DOHH2 (cell line): Measurements from ENCODE around the gene RASGEF1B.

ENCODE experiments used
- H3F3A ChIP-seq: fragments of 200-600 bp; sonication (generic), shearing (Covaris generic); 2 replicates; pipeline ENCODE4 v1.6.0; 2016; ENCODE audit warnings: antibody characterized with exemption, mild to moderate bottlenecking; ENCODE audit not compliant: control insufficient read depth, insufficient read depth
- H3K27ac ChIP-seq: fragments of 200-600 bp; sonication (generic); 2 replicates; pipeline ENCODE4 v1.5.1; 2014; ENCODE audit warnings: low read depth, mild to moderate bottlenecking, low read length, moderate library complexity
- H3K27me3 ChIP-seq: fragments of 200-600 bp; sonication (generic); 2 replicates; pipeline ENCODE4 v1.6.1; 2014; ENCODE audit warnings: mild to moderate bottlenecking, low read length, mixed read lengths; ENCODE audit not compliant: control insufficient read depth
- H3K36me3 ChIP-seq: fragments of 200-600 bp; sonication (generic); 2 replicates; pipeline ENCODE4 v1.6.1; 2014; ENCODE audit warnings: mild to moderate bottlenecking, low read length, moderate library complexity, mixed read lengths; ENCODE audit not compliant: control insufficient read depth
- H3K4me1 ChIP-seq: fragments of 200-600 bp; sonication (generic); 2 replicates; pipeline ENCODE4 v1.6.1; 2014; ENCODE audit warnings: mild to moderate bottlenecking, low read length, mixed read lengths; ENCODE audit not compliant: control insufficient read depth
- H3K4me2 ChIP-seq: fragments of 200-600 bp; sonication (generic); 2 replicates; pipeline ENCODE4 v1.6.0; 2014; ENCODE audit warnings: mild to moderate bottlenecking, low read length, moderate library complexity
- H3K4me3 ChIP-seq: fragments of 200-600 bp; sonication (generic); 2 replicates; pipeline ENCODE4 v1.5.1; 2014; ENCODE audit warnings: mild to moderate bottlenecking, low read length, mixed read lengths
- H3K79me2 ChIP-seq: fragments of 200-600 bp; sonication (generic); 2 replicates; pipeline ENCODE4 v1.6.1; 2014; ENCODE audit warnings: mild to moderate bottlenecking, low read length, mixed read lengths; ENCODE audit not compliant: control insufficient read depth
- H3K9me2 ChIP-seq: fragments of 200-600 bp; sonication (generic); replicated peaks from 2 replicates; pipeline ENCODE4 v1.6.1; 2014; ENCODE audit warnings: mild to moderate bottlenecking, low read length, mixed read lengths; ENCODE audit not compliant: control insufficient read depth
- H3K9me3 ChIP-seq: fragments of 200-600 bp; sonication (generic); 2 replicates; pipeline ENCODE4 v1.6.1; 2014; ENCODE audit warnings: antibody characterized with exemption, low read length, mixed read lengths; ENCODE audit not compliant: control insufficient read depth, insufficient read depth
- H4K20me1 ChIP-seq: fragments of 200-600 bp; sonication (generic); 2 replicates; pipeline ENCODE4 v1.6.0; 2014; ENCODE audit warnings: low read depth, mild to moderate bottlenecking, antibody characterized with exemption, low read length, moderate library complexity; ENCODE audit not compliant: control insufficient read depth, insufficient read depth
- CTCF ChIP-seq: fragments of 200-600 bp; sonication (generic); IDR thresholded peaks from one replicate; pipeline ENCODE4 v1.5.1; 2014; ENCODE audit warnings: antibody characterized with exemption, mild to moderate bottlenecking, low read depth, low read length; ENCODE audit not compliant: poor library complexity, severe bottlenecking
- EZH2phosphoT487 ChIP-seq: fragments of 200-600 bp; sonication (generic); IDR thresholded peaks from 2 replicates; pipeline ENCODE4 v1.6.1; 2017; ENCODE audit warnings: borderline replicate concordance, mild to moderate bottlenecking, antibody characterized with exemption, low read length, moderate library complexity, mixed read lengths

RASGEF1B gene

DNA sequence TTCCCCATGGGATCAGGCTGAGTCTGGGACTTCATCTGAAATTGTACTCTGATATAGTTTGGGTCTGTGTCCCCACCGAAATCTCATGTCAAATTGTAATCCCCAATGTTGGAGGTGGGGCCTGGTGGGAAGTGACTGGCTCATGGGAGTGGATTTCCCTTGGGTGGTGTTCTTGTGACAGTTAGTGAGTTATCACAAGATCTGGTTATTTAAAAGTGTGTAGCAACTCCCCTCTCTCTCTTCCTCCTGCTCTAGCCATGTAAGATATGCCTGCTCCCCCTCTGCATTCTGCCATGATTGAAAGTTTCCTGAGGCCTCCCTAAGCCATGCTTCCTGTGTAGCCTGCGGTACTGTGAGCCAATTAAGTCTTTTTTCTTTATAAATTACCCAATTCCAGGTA, 61.0 kb downstream of the RASGEF1B start:
- no peak overlapping the region for H3K27ac ChIP-seq
- TF ChIP-seq EZH2phosphoT487 (no peak), CTCF (no peak)
- no peaks in the 10 kb centered on the region for H4K20me1 ChIP-seq
- H3K4me2 ChIP-seq = no peak overlapping the region
- H3K36me3 ChIP-seq = no peaks in the 10 kb centered on the region
- H3F3A ChIP-seq = no peaks in the 10 kb centered on the region
- 0 out of 2 replicates have a peak, but pooled peaks cover 3% of the 10 kb centered on the region for H3K4me1 ChIP-seq
- no peaks in the 10 kb centered on the region for H3K9me2 ChIP-seq
- no peaks in the 10 kb centered on the region for H3K79me2 ChIP-seq
- H3K9me3 ChIP-seq = no peaks in the 10 kb centered on the region
- no peak overlapping the region for H3K4me3 ChIP-seq
- no peaks in the 10 kb centered on the region for H3K27me3 ChIP-seq

GRCh38 chr4:81409836-81410235, 61.9 kb downstream of the RASGEF1B start:
- Histone ChIP-seq H3F3A (no peaks in the 10 kb centered on the region), H3K9me2 (no peaks in the 10 kb centered on the region), H3K27ac (no peak overlapping the region), H3K9me3 (no peaks in the 10 kb centered on the region), H3K36me3 (no peaks in the 10 kb centered on the region), H3K79me2 (no peaks in the 10 kb centered on the region), H3K27me3 (no peaks in the 10 kb centered on the region), H3K4me2 (no peak overlapping the region), H3K4me1 (0 out of 2 replicates have a peak, but pooled peaks cover 4% of the 10 kb centered on the region), H4K20me1 (no peaks in the 10 kb centered on the region), H3K4me3 (no peak overlapping the region)
- TF ChIP-seq EZH2phosphoT487 = no peak
- no peak for TF ChIP-seq CTCF

DNA sequence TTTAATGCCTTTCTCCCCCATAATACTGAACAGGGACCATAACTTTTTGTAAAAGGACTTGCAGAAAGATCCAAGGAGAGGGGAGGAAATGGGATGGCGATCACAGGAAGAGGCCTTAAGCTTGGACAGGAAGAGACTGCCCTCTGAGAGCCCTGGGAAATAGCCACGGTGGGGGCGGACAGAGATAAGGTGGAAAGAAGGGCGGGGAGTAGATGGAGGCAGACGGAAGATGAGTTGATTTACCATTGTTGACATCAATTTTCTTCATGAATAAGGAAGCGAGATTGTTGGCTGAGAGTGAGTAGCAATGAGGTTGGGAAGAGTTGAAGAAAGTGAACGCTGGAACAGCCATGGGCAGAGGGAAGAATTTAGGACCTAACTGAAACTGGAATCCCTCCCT, 63.4 kb downstream of the RASGEF1B start:
- H3K79me2 ChIP-seq = no peaks in the 10 kb centered on the region
- no peaks in the 10 kb centered on the region for H3K36me3 ChIP-seq
- no peaks in the 10 kb centered on the region for H3K9me2 ChIP-seq
- no peak overlapping the region for H3K4me3 ChIP-seq
- TF ChIP-seq EZH2phosphoT487 (no peak), CTCF (no peak)
- no peaks in the 10 kb centered on the region for H3K9me3 ChIP-seq
- H3K27ac ChIP-seq = no peak overlapping the region
- H3K27me3 ChIP-seq = 0 out of 2 replicates have a peak, but pooled peaks cover 2% of the 10 kb centered on the region
- H3K4me2 ChIP-seq = no peak overlapping the region
- H3F3A ChIP-seq = no peaks in the 10 kb centered on the region
- 0 out of 2 replicates have a peak, but pooled peaks cover 4% of the 10 kb centered on the region for H3K4me1 ChIP-seq
- no peaks in the 10 kb centered on the region for H4K20me1 ChIP-seq
